BJ (cell line): Measurements from ENCODE around the gene DCP1B. TPM values are rescaled to one million over a fixed set of nuclear protein-coding genes. Genes with fewer than 3 reads are reported as not detected.

Experiments used
- CTCF ChIA-PET: fragments of 350-600 bp; formaldehyde crosslinking; extraction: SDS; loops from one replicate; lab custom pipeline; 2021; ENCODE audit warnings: antibody characterized with exemption, inconsistent platforms; lab: Yijun Ruan, JAX
- POLR2A ChIA-PET: fragments of 300-600 bp; sonication (Branson Sonifier 250); formaldehyde crosslinking; extraction: SDS; loops from one replicate; lab custom pipeline; 2021; ENCODE audit warnings: antibody characterized with exemption; lab: Charles Lee
- DNase-seq: peaks from one replicate; pipeline ENCODE4 v3.0.0-alpha.2; 2011; ENCODE audit warnings: low read depth
- H3K27me3 ChIP-seq: 2 replicates; pipeline ENCODE4 v1.6.0; 2011; ENCODE audit warnings: low read length; ENCODE audit not compliant: control insufficient read depth, insufficient read depth
- H3K36me3 ChIP-seq: 2 replicates; pipeline ENCODE4 v1.5.1; 2011; ENCODE audit warnings: low read length; ENCODE audit not compliant: control insufficient read depth, insufficient read depth
- H3K4me3 ChIP-seq: 2 replicates; pipeline ENCODE4 v1.5.1; 2011; ENCODE audit warnings: low read depth, mild to moderate bottlenecking, control low read depth, low read length
- polyA plus RNA-seq: library from polyadenylated mRNA; depleted of rRNA; stranded (reverse); fragments of >200 nt; gene quantifications from 2 replicates; pipeline ENCODE4 v1.2.3, GENCODE V29; 2011
- TF ChIP-seq, protein P1 (sequence below): IDR thresholded peaks from 2 replicates; pipeline ENCODE4 v1.5.1; 2011; ENCODE audit warnings: low read depth, mild to moderate bottlenecking, control low read depth, inconsistent platforms, low read length, moderate library complexity; ENCODE audit not compliant: insufficient read depth

The DCP1B gene
- polyA plus RNA-seq, 1 experiment: 29.1 TPM

DNA sequence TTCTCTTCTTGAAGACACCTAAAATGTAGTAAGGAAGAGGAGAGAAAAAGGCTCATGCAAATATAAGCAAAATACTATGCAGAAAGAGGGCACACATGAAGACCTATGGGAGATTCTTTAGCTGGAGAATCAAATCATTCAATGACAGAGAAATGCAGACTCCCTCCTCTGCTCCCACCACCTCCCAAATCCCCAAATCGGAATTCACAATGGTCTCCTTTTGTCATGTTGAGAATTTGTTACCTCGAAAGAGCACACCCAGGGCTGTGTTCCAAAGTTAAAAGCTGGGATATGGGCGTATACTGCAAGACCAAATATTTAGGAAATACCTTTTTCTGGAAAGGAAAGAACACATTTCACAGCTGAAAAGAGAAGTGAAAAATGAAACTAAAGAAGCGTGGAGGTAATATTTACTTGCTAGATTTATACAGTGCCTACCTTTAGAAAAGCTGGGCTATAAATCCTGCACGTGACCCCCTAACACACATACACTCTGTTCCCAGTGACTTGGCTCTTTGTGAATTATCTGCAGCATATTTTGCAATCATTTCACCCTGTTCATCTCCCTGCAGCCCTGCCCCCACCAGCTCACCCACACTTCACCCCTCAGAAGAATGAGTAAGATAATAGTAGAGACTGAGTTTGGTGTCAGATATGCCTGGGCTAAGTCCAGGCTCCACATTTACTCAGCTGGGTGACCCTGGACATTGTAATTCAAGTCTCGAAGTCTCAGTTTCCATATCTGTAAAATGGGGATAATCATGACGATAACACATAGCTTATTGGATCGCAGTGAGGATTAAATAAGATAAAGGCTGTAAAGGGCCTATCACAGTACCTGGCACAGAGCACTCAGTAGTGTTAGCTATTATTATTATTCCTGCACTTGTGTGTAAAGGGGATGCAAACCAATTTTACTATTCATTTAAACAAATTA, 45.6 kb upstream of the DCP1B start:
- POLR2A ChIA-PET: no interaction called here
- DNase-seq: no peak
- no peak overlapping the region for H3K4me3 ChIP-seq
- peaks cover 5% of the 10 kb centered on the region for H3K27me3 ChIP-seq
- TF ChIP-seq, protein P1, sequence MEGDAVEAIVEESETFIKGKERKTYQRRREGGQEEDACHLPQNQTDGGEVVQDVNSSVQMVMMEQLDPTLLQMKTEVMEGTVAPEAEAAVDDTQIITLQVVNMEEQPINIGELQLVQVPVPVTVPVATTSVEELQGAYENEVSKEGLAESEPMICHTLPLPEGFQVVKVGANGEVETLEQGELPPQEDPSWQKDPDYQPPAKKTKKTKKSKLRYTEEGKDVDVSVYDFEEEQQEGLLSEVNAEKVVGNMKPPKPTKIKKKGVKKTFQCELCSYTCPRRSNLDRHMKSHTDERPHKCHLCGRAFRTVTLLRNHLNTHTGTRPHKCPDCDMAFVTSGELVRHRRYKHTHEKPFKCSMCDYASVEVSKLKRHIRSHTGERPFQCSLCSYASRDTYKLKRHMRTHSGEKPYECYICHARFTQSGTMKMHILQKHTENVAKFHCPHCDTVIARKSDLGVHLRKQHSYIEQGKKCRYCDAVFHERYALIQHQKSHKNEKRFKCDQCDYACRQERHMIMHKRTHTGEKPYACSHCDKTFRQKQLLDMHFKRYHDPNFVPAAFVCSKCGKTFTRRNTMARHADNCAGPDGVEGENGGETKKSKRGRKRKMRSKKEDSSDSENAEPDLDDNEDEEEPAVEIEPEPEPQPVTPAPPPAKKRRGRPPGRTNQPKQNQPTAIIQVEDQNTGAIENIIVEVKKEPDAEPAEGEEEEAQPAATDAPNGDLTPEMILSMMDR: no peak
- H3K36me3 ChIP-seq: no peaks in the 10 kb centered on the region
- CTCF ChIA-PET: interaction anchor here (0.6 to 6.6 kb wide), 5 partner anchors 14 to 534 kb away, joined by 3 to 37 read pairs (median 3); no protein-coding TSS in a partner anchor

DNA sequence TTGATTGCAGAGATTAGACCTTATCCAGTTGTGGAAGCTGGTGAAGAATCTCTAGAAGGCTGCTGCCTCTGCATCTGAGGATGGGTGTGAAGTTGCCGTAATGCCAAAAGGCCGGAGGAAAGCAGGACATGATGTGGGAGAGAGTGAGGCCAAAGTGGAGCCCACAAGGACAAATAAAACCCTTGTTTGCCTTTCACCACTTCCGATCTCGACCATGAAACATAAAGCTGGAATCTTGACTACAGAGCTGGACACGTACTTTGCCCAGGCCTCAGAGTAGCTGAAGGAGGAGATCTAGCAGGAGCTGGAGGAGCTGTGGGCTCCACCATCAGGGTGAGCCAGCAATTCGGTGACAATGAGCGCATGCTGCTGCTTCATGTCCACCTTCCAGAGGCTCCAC, 43.5 kb upstream of the DCP1B start:
- TF ChIP-seq, protein P1: no peak
- Histone ChIP-seq H3K4me3 (no peak overlapping the region), H3K27me3 (peaks cover 7% of the 10 kb centered on the region), H3K36me3 (no peaks in the 10 kb centered on the region)
- CTCF ChIA-PET: interaction anchor here (0.6 to 6.6 kb wide), 2 partner anchors 11 to 12 kb away, joined by 3 to 37 read pairs; no protein-coding TSS in a partner anchor
- no peak for DNase-seq
- POLR2A ChIA-PET: no interaction called here

DNA sequence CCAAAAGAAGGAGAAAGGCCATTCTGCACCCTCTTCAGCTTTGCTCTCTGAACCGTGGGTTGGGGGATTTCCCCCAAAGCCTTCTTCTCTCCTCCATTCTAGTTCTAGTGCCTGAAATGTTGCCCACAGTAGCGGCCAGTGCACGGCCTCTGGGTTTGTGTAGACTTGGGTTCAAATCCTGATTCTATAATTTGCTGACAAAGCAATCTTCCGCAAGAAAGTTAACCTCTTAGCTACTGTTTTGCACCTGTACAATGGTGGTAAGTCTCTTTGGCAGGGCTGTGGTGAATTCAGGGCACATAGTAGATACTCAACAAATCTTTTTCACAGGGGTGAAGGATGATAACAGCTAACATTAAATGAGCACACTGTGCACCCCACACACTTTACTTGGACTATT, 42.7 kb upstream of the DCP1B start:
- no peaks in the 10 kb centered on the region for H3K36me3 ChIP-seq
- ChIA-PET CTCF (interaction anchor here (0.5 to 6.6 kb wide), 2 partner anchors 11 to 14 kb away, joined by 3 to 37 read pairs; no protein-coding TSS in a partner anchor), POLR2A (no interaction called here)

DNA sequence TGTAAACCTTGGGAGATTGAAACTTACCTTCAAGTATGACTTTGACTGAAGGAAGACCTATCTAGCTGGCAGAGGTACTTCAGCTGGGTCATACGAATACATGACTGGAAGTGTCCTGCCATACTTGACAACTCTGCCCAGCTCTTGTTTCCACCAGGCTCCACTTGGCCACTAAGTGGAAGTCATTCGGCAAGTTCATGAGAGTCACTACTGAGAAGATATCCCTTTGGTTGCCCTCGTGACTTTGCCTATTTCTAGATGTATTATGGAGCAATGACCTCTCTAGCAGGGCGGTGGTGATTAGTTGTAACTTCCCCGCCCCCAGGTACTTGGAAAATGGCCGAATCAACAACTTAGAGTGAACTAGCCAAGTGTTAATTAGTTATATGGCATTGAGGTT, 39.9 kb upstream of the DCP1B start:
- TF ChIP-seq, protein P1: no peak
- ChIA-PET CTCF (interaction anchor here (1.8 to 6.6 kb wide), 2 partner anchors 8 to 10 kb away, joined by 4 to 37 read pairs; no protein-coding TSS in a partner anchor), POLR2A (no interaction called here)

More for the DNA sequence above, 42.7 kb upstream of the DCP1B start:
- Histone ChIP-seq H3K4me3 (no peak overlapping the region), H3K27me3 (peaks cover 10% of the 10 kb centered on the region)
- TF ChIP-seq, protein P1: no peak
- no peak for DNase-seq

DNA sequence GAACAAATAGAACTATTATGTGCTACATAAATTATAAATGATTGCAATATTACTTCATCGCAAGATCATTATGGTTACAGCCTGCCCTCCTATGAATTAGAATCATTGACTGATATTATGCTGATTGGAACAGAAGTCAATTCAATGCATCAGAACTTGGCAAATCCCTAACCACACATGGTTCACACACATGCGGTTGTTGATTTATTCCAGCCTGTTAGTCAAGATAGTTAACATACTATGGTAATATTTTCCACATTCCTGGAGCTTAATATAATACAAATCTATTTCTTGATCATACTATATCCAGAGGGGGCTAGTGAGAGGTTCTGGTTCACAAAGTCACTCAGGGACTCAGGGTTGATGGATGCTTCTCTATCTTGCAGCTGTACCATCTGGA, 38.8 kb upstream of the DCP1B start:
- no peak overlapping the region for H3K4me3 ChIP-seq
- ChIA-PET POLR2A (no interaction called here), CTCF (interaction anchor here (1.8 kb wide), 1 partner anchor 9 kb away, joined by 4 read pairs; no protein-coding TSS in a partner anchor)
- TF ChIP-seq, protein P1: no peak
- no peak for DNase-seq
- peaks cover 15% of the 10 kb centered on the region for H3K27me3 ChIP-seq
- H3K36me3 ChIP-seq: no peaks in the 10 kb centered on the region

More for the DNA sequence above, 39.9 kb upstream of the DCP1B start:
- Histone ChIP-seq H3K36me3 (no peaks in the 10 kb centered on the region), H3K4me3 (no peak overlapping the region), H3K27me3 (peaks cover 15% of the 10 kb centered on the region)
- no peak for DNase-seq
